ENCODE results near the gene CCDC73. TPM values are rescaled to one million over a fixed set of nuclear protein-coding genes. Genes with fewer than 3 reads are reported as not detected.

CCDC73 gene
- total and polyA plus RNA-seq, 2 donors from 2014 or later = 0.25 to 0.47 TPM

- H3K4me3 ChIP-seq (ENCODE audit: low read length in 3 of 3) = no peak overlapping the region
- H3K9me3 ChIP-seq (ENCODE audit: control insufficient read depth in 2 of 3, insufficient read depth in 1 of 3, low read length in 3 of 3) = no peaks in the 10 kb centered on the region
- intact Hi-C loops (cut with DNase I) = no loop called here
- DNase-seq (no peak), FAIRE-seq (no peak)
- peaks cover 0 to 3% (median 0%) of the 10 kb centered on the region in 3 donors for H3K4me1 ChIP-seq (ENCODE audit: control insufficient read depth in 2 of 3, insufficient read depth in 2 of 3, low read depth in 1 of 3, low read length in 3 of 3)
- no peak overlapping the region for H3K9ac ChIP-seq (ENCODE audit: low read length in 3 of 3)
- no peak overlapping the region for H3K27ac ChIP-seq (ENCODE audit: low read depth in 2 of 2, low read length in 2 of 2)
- TF ChIP-seq CTCF (IDR thresholded peaks at IDR 0.05; ENCODE audit: borderline replicate concordance, extremely low read depth, insufficient read depth) = no peak
- H3K36me3 ChIP-seq (ENCODE audit: control insufficient read depth in 2 of 3, insufficient read depth in 3 of 3, low read length in 3 of 3) = peaks cover 27 to 43% (median 28%) of the 10 kb centered on the region in 3 donors
- no peaks in the 10 kb centered on the region for H3K27me3 ChIP-seq (ENCODE audit: control insufficient read depth, insufficient read depth, low read length)
Measured at GRCh38 chr11:32594272-32594671, 200.2 kb downstream of the CCDC73 start.

- FAIRE-seq (no peak), DNase-seq (peak in 1 of 5 donors; percentile 28)
- intact Hi-C loops (cut with DNase I) = no loop called here
Measured at GRCh38 chr11:32586576-32587190, 207.8 kb downstream of the CCDC73 start.

GRCh38 chr11:32584921-32585320, 209.5 kb downstream of the CCDC73 start:
- TF ChIP-seq CTCF (IDR thresholded peaks at IDR 0.05; ENCODE audit: borderline replicate concordance, extremely low read depth, insufficient read depth) = no peak
- H3K4me3 ChIP-seq (ENCODE audit: low read length in 3 of 3) = peak overlapping the region; percentile 70 to 95 (median 90)
- H3K9me3 ChIP-seq (ENCODE audit: control insufficient read depth in 2 of 3, insufficient read depth in 1 of 3, low read length in 3 of 3) = no peaks in the 10 kb centered on the region
- H3K36me3 ChIP-seq (ENCODE audit: control insufficient read depth in 2 of 3, insufficient read depth in 3 of 3, low read length in 3 of 3) = peaks cover 4 to 11% (median 8%) of the 10 kb centered on the region in 3 donors
- no peaks in the 10 kb centered on the region for H3K27me3 ChIP-seq (ENCODE audit: control insufficient read depth, insufficient read depth, low read length)
- intact Hi-C loops (cut with DNase I) = no loop called here
- peak overlapping the region in 2 of 3 donors; percentile 80 to 81 for H3K9ac ChIP-seq (ENCODE audit: low read length in 3 of 3)
- no peak for FAIRE-seq
- peaks cover 3 to 5% (median 5%) of the 10 kb centered on the region in 3 donors for H3K4me1 ChIP-seq (ENCODE audit: control insufficient read depth in 2 of 3, insufficient read depth in 2 of 3, low read depth in 1 of 3, low read length in 3 of 3)
- DNase-seq = peak in 2 of 5 donors; percentile 46 to 47
- no peak overlapping the region for H3K27ac ChIP-seq (ENCODE audit: low read depth in 2 of 2, low read length in 2 of 2)

More at GRCh38 chr11:32586576-32587190, 207.8 kb downstream of the CCDC73 start:
- peak overlapping the region in 1 of 3 donors; percentile 5 for H3K4me3 ChIP-seq (ENCODE audit: low read length in 3 of 3)
- no peaks in the 10 kb centered on the region for H3K27me3 ChIP-seq (ENCODE audit: control insufficient read depth, insufficient read depth, low read length)
- peak overlapping the region in 1 of 3 donors; percentile 14 for H3K9ac ChIP-seq (ENCODE audit: low read length in 3 of 3)
- no peak overlapping the region for H3K27ac ChIP-seq (ENCODE audit: low read depth in 2 of 2, low read length in 2 of 2)
- peaks cover 3 to 5% (median 5%) of the 10 kb centered on the region in 3 donors for H3K4me1 ChIP-seq (ENCODE audit: control insufficient read depth in 2 of 3, insufficient read depth in 2 of 3, low read depth in 1 of 3, low read length in 3 of 3)
- no peak for TF ChIP-seq CTCF (IDR thresholded peaks at IDR 0.05; ENCODE audit: borderline replicate concordance, extremely low read depth, insufficient read depth)
- H3K36me3 ChIP-seq (ENCODE audit: control insufficient read depth in 2 of 3, insufficient read depth in 3 of 3, low read length in 3 of 3) = peaks cover 14 to 22% (median 17%) of the 10 kb centered on the region in 3 donors
- no peaks in the 10 kb centered on the region for H3K9me3 ChIP-seq (ENCODE audit: control insufficient read depth in 2 of 3, insufficient read depth in 1 of 3, low read length in 3 of 3)

All from kidney (tissue), 14 donors.